ENCODE data around the gene TAF1A. TPM values are rescaled to one million over a fixed set of nuclear protein-coding genes. Genes with fewer than 3 reads are reported as not detected.

Gene TAF1A
- total and polyA plus RNA-seq, 2 experiments from 2014 or later, result 5.4 to 5.6 TPM

GRCh38 chr1:222596696-222597095 is 7.0 kb upstream of the TAF1A start:
- 17 to 18% methylated on average over 4 of the region's 4 CpGs for WGBS, 2 experiments (ENCODE audit: low coverage in 1 of 2, low lambda C conversion rate in 2 of 2, missing lambda C conversion rate in 2 of 2)
- Histone ChIP-seq H3K9ac (no peak overlapping the region), H2AFZ (no peak overlapping the region), H3K4me2 (ENCODE audit: unreplicated experiment) (no peak overlapping the region), H3K79me2 (ENCODE audit: insufficient read depth) (no peaks in the 10 kb centered on the region), H3F3A (ENCODE audit: insufficient read depth) (peaks cover 16% of the 10 kb centered on the region), H3K27me3 (replicated peaks; ENCODE audit: insufficient read depth) (no peaks in the 10 kb centered on the region), H3K9me3 (ENCODE audit: low read depth) (no peaks in the 10 kb centered on the region), H3K27ac (no peak overlapping the region), H3K9me2 (ENCODE audit: insufficient read depth) (no peaks in the 10 kb centered on the region), H3K4me1 (ENCODE audit: insufficient read depth) (peaks cover 8% of the 10 kb centered on the region; the same call in 1 of the 2 replicates), H4K20me1 (ENCODE audit: insufficient read depth) (no peaks in the 10 kb centered on the region), H3K36me3 (ENCODE audit: low read depth) (no peaks in the 10 kb centered on the region), H3K4me3 (no peak overlapping the region)
- no peak for DNase-seq
- in situ Hi-C loops (cut with MboI), result no loop called here
- no peak for TF ChIP-seq EZH2phosphoT487 (IDR thresholded peaks at IDR 0.05; ENCODE audit: insufficient read depth, low read depth)

GRCh38 chr1:222594789-222595188 is 5.1 kb upstream of the TAF1A start:
- TF ChIP-seq EZH2phosphoT487 (IDR thresholded peaks at IDR 0.05; ENCODE audit: insufficient read depth, low read depth), result no peak
- no peak for TF ChIP-seq EZH2 (IDR thresholded peaks at IDR 0.05; ENCODE audit: insufficient read depth, poor library complexity, severe bottlenecking)
- H3K79me2 ChIP-seq (ENCODE audit: insufficient read depth), result no peaks in the 10 kb centered on the region; the same call in 1 of the 2 replicates
- H3K4me3 ChIP-seq, result no peak overlapping the region
- H3K4me1 ChIP-seq (ENCODE audit: insufficient read depth), result peaks cover 12% of the 10 kb centered on the region; the same call in 1 of the 2 replicates
- H3K36me3 ChIP-seq (ENCODE audit: low read depth), result no peaks in the 10 kb centered on the region
- no peak overlapping the region for H3K27ac ChIP-seq
- H4K20me1 ChIP-seq (ENCODE audit: insufficient read depth), result no peaks in the 10 kb centered on the region
- H3F3A ChIP-seq (ENCODE audit: insufficient read depth), result peaks cover 23% of the 10 kb centered on the region
- no peaks in the 10 kb centered on the region for H3K9me2 ChIP-seq (ENCODE audit: insufficient read depth)
- no peak overlapping the region for H2AFZ ChIP-seq
- no peak overlapping the region for H3K4me2 ChIP-seq (ENCODE audit: unreplicated experiment)
- in situ Hi-C loops (cut with MboI), result no loop called here
- no peak overlapping the region for H3K9ac ChIP-seq
- WGBS, 2 experiments (ENCODE audit: low coverage in 1 of 2, low lambda C conversion rate in 2 of 2, missing lambda C conversion rate in 2 of 2), result 72 to 81% methylated on average over 3 of the region's 3 CpGs
- DNase-seq, result no peak
- H3K27me3 ChIP-seq (replicated peaks; ENCODE audit: insufficient read depth), result no peaks in the 10 kb centered on the region
- no peaks in the 10 kb centered on the region for H3K9me3 ChIP-seq (ENCODE audit: low read depth)

GRCh38 chr1:222592171-222592570 is 2.4 kb upstream of the TAF1A start:
- Histone ChIP-seq H3K4me3 (no peak overlapping the region), H3K9ac (no peak overlapping the region), H3F3A (ENCODE audit: insufficient read depth) (peaks cover 23% of the 10 kb centered on the region), H3K9me3 (ENCODE audit: low read depth) (no peaks in the 10 kb centered on the region), H3K36me3 (ENCODE audit: low read depth) (peaks cover 7% of the 10 kb centered on the region; the same call in 1 of the 2 replicates), H4K20me1 (ENCODE audit: insufficient read depth) (no peaks in the 10 kb centered on the region), H3K4me2 (ENCODE audit: unreplicated experiment) (no peak overlapping the region), H2AFZ (peak overlapping the region; percentile 32; the same call in 1 of the 2 replicates), H3K4me1 (ENCODE audit: insufficient read depth) (peaks cover 20% of the 10 kb centered on the region), H3K27ac (peak overlapping the region; percentile 25; the same call in 1 of the 2 replicates), H3K27me3 (replicated peaks; ENCODE audit: insufficient read depth) (no peaks in the 10 kb centered on the region), H3K79me2 (ENCODE audit: insufficient read depth) (peaks cover 25% of the 10 kb centered on the region), H3K9me2 (ENCODE audit: insufficient read depth) (no peaks in the 10 kb centered on the region)
- peak; percentile 85 for DNase-seq
- TF ChIP-seq EZH2 (IDR thresholded peaks at IDR 0.05; ENCODE audit: insufficient read depth, poor library complexity, severe bottlenecking) (no peak), EZH2phosphoT487 (IDR thresholded peaks at IDR 0.05; ENCODE audit: insufficient read depth, low read depth) (no peak)
- 58% methylated on average over 3 of the region's 3 CpGs for WGBS, 2 experiments (ENCODE audit: low coverage in 1 of 2, low lambda C conversion rate in 2 of 2, missing lambda C conversion rate in 2 of 2)
- in situ Hi-C loops (cut with MboI), result no loop called here

DNA sequence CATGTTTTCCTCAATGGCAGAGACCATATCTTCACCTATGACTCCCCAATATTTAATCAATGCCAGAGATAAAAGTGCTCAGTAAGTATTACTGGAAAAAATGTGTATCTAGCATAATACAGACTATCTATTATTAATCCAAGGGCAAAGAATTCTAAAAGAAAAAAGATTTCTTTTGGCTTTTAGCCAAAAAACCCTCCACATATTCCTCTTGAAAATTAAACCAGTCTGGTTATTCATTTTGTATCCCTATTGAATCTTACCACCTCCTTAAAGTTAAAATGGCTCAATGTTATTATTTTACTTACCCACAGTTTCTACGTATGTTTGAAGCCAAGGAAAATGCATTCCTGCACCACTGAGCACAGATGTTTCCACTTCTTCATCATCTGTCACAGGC is 1.6 kb downstream of the TAF1A start:
- Histone ChIP-seq H3K9ac (no peak overlapping the region), H3K27me3 (replicated peaks; ENCODE audit: insufficient read depth) (no peaks in the 10 kb centered on the region), H3K9me2 (ENCODE audit: insufficient read depth) (no peaks in the 10 kb centered on the region), H4K20me1 (ENCODE audit: insufficient read depth) (no peaks in the 10 kb centered on the region), H3K9me3 (ENCODE audit: low read depth) (no peaks in the 10 kb centered on the region), H3K27ac (no peak overlapping the region), H3K4me3 (peak overlapping the region; percentile 91), H3K36me3 (ENCODE audit: low read depth) (peaks cover 17% of the 10 kb centered on the region; the same call in 1 of the 2 replicates), H3K79me2 (ENCODE audit: insufficient read depth) (peaks cover 59% of the 10 kb centered on the region), H3K4me1 (ENCODE audit: insufficient read depth) (peaks cover 20% of the 10 kb centered on the region), H3K4me2 (ENCODE audit: unreplicated experiment) (peak overlapping the region; percentile 80), H3F3A (ENCODE audit: insufficient read depth) (peaks cover 24% of the 10 kb centered on the region), H2AFZ (no peak overlapping the region)
- no peak for TF ChIP-seq EZH2 (IDR thresholded peaks at IDR 0.05; ENCODE audit: insufficient read depth, poor library complexity, severe bottlenecking)
- no peak for TF ChIP-seq EZH2phosphoT487 (IDR thresholded peaks at IDR 0.05; ENCODE audit: insufficient read depth, low read depth)
- in situ Hi-C loops (cut with MboI), result no loop called here
- peak; percentile 15 for DNase-seq
- 46 to 56% methylated on average over 1 of the region's 1 CpG for WGBS, 2 experiments (ENCODE audit: low coverage in 1 of 2, low lambda C conversion rate in 2 of 2, missing lambda C conversion rate in 2 of 2)

DNA sequence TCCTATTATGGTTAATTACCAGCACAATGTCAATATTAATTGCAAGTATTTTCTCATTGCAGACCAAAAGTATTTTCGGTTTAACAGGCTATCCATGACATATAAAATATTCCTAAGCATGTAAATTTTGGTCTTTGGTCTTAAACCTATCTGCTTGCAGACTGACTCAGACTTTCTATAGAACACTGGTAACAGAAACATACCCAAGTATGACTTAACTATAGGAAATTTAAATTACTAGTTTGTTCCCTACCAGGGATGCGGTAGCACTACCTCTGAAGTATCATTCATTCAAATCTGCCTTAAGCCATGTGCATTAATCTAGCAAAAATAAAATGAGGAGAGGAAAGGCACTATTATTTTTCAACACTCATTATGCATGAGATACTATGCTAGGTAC is 2.9 kb downstream of the TAF1A start:
- Histone ChIP-seq H3K9ac (no peak overlapping the region), H3K4me1 (ENCODE audit: insufficient read depth) (peaks cover 25% of the 10 kb centered on the region), H3K27me3 (replicated peaks; ENCODE audit: insufficient read depth) (no peaks in the 10 kb centered on the region), H3K9me2 (ENCODE audit: insufficient read depth) (no peaks in the 10 kb centered on the region), H3F3A (ENCODE audit: insufficient read depth) (peaks cover 23% of the 10 kb centered on the region), H2AFZ (no peak overlapping the region), H3K4me3 (no peak overlapping the region), H3K9me3 (ENCODE audit: low read depth) (no peaks in the 10 kb centered on the region), H4K20me1 (ENCODE audit: insufficient read depth) (no peaks in the 10 kb centered on the region), H3K4me2 (ENCODE audit: unreplicated experiment) (no peak overlapping the region), H3K79me2 (ENCODE audit: insufficient read depth) (peaks cover 59% of the 10 kb centered on the region), H3K36me3 (ENCODE audit: low read depth) (peaks cover 17% of the 10 kb centered on the region; the same call in 1 of the 2 replicates), H3K27ac (no peak overlapping the region)
- no peak for DNase-seq
- in situ Hi-C loops (cut with MboI), result no loop called here
- TF ChIP-seq EZH2phosphoT487 (IDR thresholded peaks at IDR 0.05; ENCODE audit: insufficient read depth, low read depth), result no peak
- TF ChIP-seq EZH2 (IDR thresholded peaks at IDR 0.05; ENCODE audit: insufficient read depth, poor library complexity, severe bottlenecking), result no peak
- WGBS, 2 experiments (ENCODE audit: low coverage in 1 of 2, low lambda C conversion rate in 2 of 2, missing lambda C conversion rate in 2 of 2), result 79 to 88% methylated on average over 2 of the region's 2 CpGs
